Airway epithelial cell (primary cell): Measurements from ENCODE around the gene PHYH. TPM values are rescaled to one million over a fixed set of nuclear protein-coding genes. Genes with fewer than 3 reads are reported as not detected.

Experiments used
- total RNA-seq: library from RNA; depleted of rRNA; stranded (reverse); fragments of >200 nt; gene quantifications from 2 replicates; pipeline ENCODE4 v1.2.3, GENCODE V29; 2015

Gene PHYH
- total RNA-seq: 7.2 and 10.5 TPM in 2 replicates

GRCh38 chr10:13299437-13300287, at the start of gene PHYH:
Gene PHYH (minus strand): TSS chr10:13300064. CDS start chr10:13300042, 22 bp downstream.

GRCh38 chr10:13348216-13349017, 48.6 kb upstream of the PHYH start, which contains the start of gene SEPHS1:
Gene SEPHS1 (minus strand): TSS chr10:13348293. CDS start chr10:13344950, 3,343 bp downstream.

GRCh38 chr10:13234172-13234571, 65.7 kb downstream of the PHYH start, which contains the start of gene UCMA:
Gene UCMA (minus strand): TSS chr10:13234374. CDS start chr10:13234258, 116 bp downstream.

Other genes with a start within 250 kb of the PHYH start
- 29.9 and 39.3 TPM in 2 replicates for gene OPTN, start 199.9 kb downstream of the PHYH start, total RNA-seq
- 9.5 and 12.6 TPM in 2 replicates for gene MCM10, start 138.5 kb downstream of the PHYH start, total RNA-seq
- not detected in 2 replicates for gene UCMA, start 65.7 kb downstream of the PHYH start, total RNA-seq
- gene SEPHS1, start 48.2 kb upstream of the PHYH start, total RNA-seq: 23.4 and 38.8 TPM in 2 replicates
- gene BEND7, start 228.9 kb upstream of the PHYH start, total RNA-seq: 2.6 and 3.2 TPM in 2 replicates